ENCODE results near the gene MC1R.
"Not testable (repeated sequence)": the region's sequence is repeated elsewhere in the genome, so short reads cannot be mapped to it uniquely, and the experiment has no call there.

The MC1R gene

GRCh38 chr16:89908236-89908635 is 10.4 kb upstream of the MC1R start:
- peaks cover 50% of the 10 kb centered on the region for H3K36me3 ChIP-seq (ENCODE audit: insufficient read depth, low read length)

GRCh38 chr16:89909777-89910716 is 8.6 kb upstream of the MC1R start:
- Histone ChIP-seq H3K9ac (ENCODE audit: low read depth, low read length) (peak overlapping the region; percentile 42; the same call in 1 of the 2 replicates), H3K27me3 (ENCODE audit: insufficient read depth, low read length) (no peaks in the 10 kb centered on the region), H3K27ac (ENCODE audit: low read depth, low read length) (peak overlapping the region; percentile 66), H3K9me3 (ENCODE audit: insufficient read depth, low read depth, low read length) (peaks cover 2% of the 10 kb centered on the region; the same call in 1 of the 2 replicates), H3K4me1 (ENCODE audit: insufficient read depth, low read length) (no peaks in the 10 kb centered on the region; the same call in 1 of the 2 replicates), H3K4me3 (ENCODE audit: low read length) (no peak overlapping the region), H3K36me3 (ENCODE audit: insufficient read depth, low read length) (peaks cover 36% of the 10 kb centered on the region)
- 78% methylated on average over 47 of the region's 47 CpGs for WGBS

More at GRCh38 chr16:89908236-89908635, 10.4 kb upstream of the MC1R start:
- H3K27me3 ChIP-seq (ENCODE audit: insufficient read depth, low read length), result no peaks in the 10 kb centered on the region
- H3K9me3 ChIP-seq (ENCODE audit: insufficient read depth, low read depth, low read length), result peaks cover 2% of the 10 kb centered on the region; the same call in 1 of the 2 replicates
- WGBS, result 82% methylated on average over 4 of the region's 4 CpGs
- no peak overlapping the region for H3K4me3 ChIP-seq (ENCODE audit: low read length)
- no peak overlapping the region for H3K27ac ChIP-seq (ENCODE audit: low read depth, low read length)
- no peaks in the 10 kb centered on the region; the same call in 1 of the 2 replicates for H3K4me1 ChIP-seq (ENCODE audit: insufficient read depth, low read length)
- no peak overlapping the region for H3K9ac ChIP-seq (ENCODE audit: low read depth, low read length)

- Histone ChIP-seq H3K27me3 (ENCODE audit: insufficient read depth, low read length) (no peaks in the 10 kb centered on the region), H3K9me3 (ENCODE audit: insufficient read depth, low read depth, low read length) (peaks cover 2% of the 10 kb centered on the region; the same call in 1 of the 2 replicates), H3K27ac (ENCODE audit: low read depth, low read length) (no peak overlapping the region), H3K36me3 (ENCODE audit: insufficient read depth, low read length) (peaks cover 28% of the 10 kb centered on the region), H3K4me1 (ENCODE audit: insufficient read depth, low read length) (no peaks in the 10 kb centered on the region; the same call in 1 of the 2 replicates), H3K4me3 (ENCODE audit: low read length) (no peak overlapping the region), H3K9ac (ENCODE audit: low read depth, low read length) (no peak overlapping the region)
- whole genome bisulfite sequencing, result 96% methylated on average over 27 of the region's 27 CpGs
These were observed 7.8 kb upstream of the MC1R start for GRCh38 chr16:89910717-89911354.

GRCh38 chr16:89911375-89911774 is 7.3 kb upstream of the MC1R start:
- peaks cover 2% of the 10 kb centered on the region; the same call in 1 of the 2 replicates for H3K9me3 ChIP-seq (ENCODE audit: insufficient read depth, low read depth, low read length)
- no peak overlapping the region for H3K27ac ChIP-seq (ENCODE audit: low read depth, low read length)
- H3K36me3 ChIP-seq (ENCODE audit: insufficient read depth, low read length), result peaks cover 23% of the 10 kb centered on the region
- no peaks in the 10 kb centered on the region for H3K27me3 ChIP-seq (ENCODE audit: insufficient read depth, low read length)
- H3K4me3 ChIP-seq (ENCODE audit: low read length), result no peak overlapping the region
- WGBS, result 96% methylated on average over 14 of the region's 14 CpGs
- H3K9ac ChIP-seq (ENCODE audit: low read depth, low read length), result no peak overlapping the region
- no peaks in the 10 kb centered on the region; the same call in 1 of the 2 replicates for H3K4me1 ChIP-seq (ENCODE audit: insufficient read depth, low read length)

- Histone ChIP-seq H3K9ac (ENCODE audit: low read depth, low read length) (no peak overlapping the region), H3K27me3 (ENCODE audit: insufficient read depth, low read length) (no peaks in the 10 kb centered on the region), H3K4me1 (ENCODE audit: insufficient read depth, low read length) (no peaks in the 10 kb centered on the region; the same call in 1 of the 2 replicates), H3K36me3 (ENCODE audit: insufficient read depth, low read length) (peaks cover 15% of the 10 kb centered on the region), H3K9me3 (ENCODE audit: insufficient read depth, low read depth, low read length) (no peaks in the 10 kb centered on the region), H3K4me3 (ENCODE audit: low read length) (no peak overlapping the region), H3K27ac (ENCODE audit: low read depth, low read length) (no peak overlapping the region)
- WGBS, result 95% methylated on average over 13 of the region's 13 CpGs
These were observed 6.5 kb upstream of the MC1R start for GRCh38 chr16:89912143-89912542.

GRCh38 chr16:89912627-89913026 is 6.0 kb upstream of the MC1R start:
- WGBS, result 91% methylated on average over 14 of the region's 14 CpGs
- Histone ChIP-seq H3K27me3 (ENCODE audit: insufficient read depth, low read length) (no peaks in the 10 kb centered on the region), H3K36me3 (ENCODE audit: insufficient read depth, low read length) (peaks cover 15% of the 10 kb centered on the region), H3K9me3 (ENCODE audit: insufficient read depth, low read depth, low read length) (no peaks in the 10 kb centered on the region), H3K4me3 (ENCODE audit: low read length) (no peak overlapping the region), H3K4me1 (ENCODE audit: insufficient read depth, low read length) (no peaks in the 10 kb centered on the region; the same call in 1 of the 2 replicates), H3K27ac (ENCODE audit: low read depth, low read length) (no peak overlapping the region), H3K9ac (ENCODE audit: low read depth, low read length) (no peak overlapping the region)

GRCh38 chr16:89913408-89914387 is 5.0 kb upstream of the MC1R start:
- peaks cover 10% of the 10 kb centered on the region for H3K36me3 ChIP-seq (ENCODE audit: insufficient read depth, low read length)
- 94% methylated on average over 30 of the region's 30 CpGs for WGBS

GRCh38 chr16:89914642-89915285 is 3.9 kb upstream of the MC1R start:
- H3K9ac ChIP-seq (ENCODE audit: low read depth, low read length); H3K27me3 ChIP-seq (ENCODE audit: insufficient read depth, low read length); H3K36me3 ChIP-seq (ENCODE audit: insufficient read depth, low read length); H3K4me1 ChIP-seq (ENCODE audit: insufficient read depth, low read length); H3K27ac ChIP-seq (ENCODE audit: low read depth, low read length); H3K9me3 ChIP-seq (ENCODE audit: insufficient read depth, low read depth, low read length); H3K4me3 ChIP-seq (ENCODE audit: low read length): not testable (repeated sequence)
- 91% methylated on average over 11 of the region's 11 CpGs for WGBS

More at GRCh38 chr16:89913408-89914387, 5.0 kb upstream of the MC1R start:
- Histone ChIP-seq H3K9me3 (ENCODE audit: insufficient read depth, low read depth, low read length) (no peaks in the 10 kb centered on the region), H3K4me3 (ENCODE audit: low read length) (no peak overlapping the region), H3K27me3 (ENCODE audit: insufficient read depth, low read length) (0 out of 2 replicates have a peak, but pooled peaks cover under 1% of the 10 kb centered on the region), H3K27ac (ENCODE audit: low read depth, low read length) (no peak overlapping the region), H3K9ac (ENCODE audit: low read depth, low read length) (no peak overlapping the region), H3K4me1 (ENCODE audit: insufficient read depth, low read length) (peaks cover under 1% of the 10 kb centered on the region; the same call in 1 of the 2 replicates)

- WGBS, result 94% methylated on average over 40 of the region's 40 CpGs
- no peak overlapping the region for H3K9ac ChIP-seq (ENCODE audit: low read depth, low read length)
- no peak overlapping the region for H3K4me3 ChIP-seq (ENCODE audit: low read length)
- no peak overlapping the region for H3K27ac ChIP-seq (ENCODE audit: low read depth, low read length)
- H3K36me3 ChIP-seq (ENCODE audit: insufficient read depth, low read length), result peaks cover 4% of the 10 kb centered on the region; the same call in 1 of the 2 replicates
- H3K4me1 ChIP-seq (ENCODE audit: insufficient read depth, low read length), result peaks cover 6% of the 10 kb centered on the region; the same call in 1 of the 2 replicates
- no peaks in the 10 kb centered on the region for H3K9me3 ChIP-seq (ENCODE audit: insufficient read depth, low read depth, low read length)
- H3K27me3 ChIP-seq (ENCODE audit: insufficient read depth, low read length), result 0 out of 2 replicates have a peak, but pooled peaks cover 5% of the 10 kb centered on the region
These were observed 3.1 kb upstream of the MC1R start for GRCh38 chr16:89915303-89916232.

Data from HUES64 (cell line).